CD4-positive, alpha-beta memory T cell (primary cell): Measurements from ENCODE around the gene PRPF40B. TPM values are rescaled to one million over a fixed set of nuclear protein-coding genes. Genes with fewer than 3 reads are reported as not detected.
A peak's percentile ranks its signal among the peaks of the same experiment; 100 is the strongest.

Experiments
- CTCF ChIA-PET: fragments of 350-600 bp; sonication (Branson Sonifier 250); formaldehyde crosslinking; loops from one replicate; lab custom pipeline; 2021; ENCODE audit warnings: inconsistent platforms; ENCODE audit not compliant: partially characterized antibody; lab: Charles Lee
- POLR2A ChIA-PET: fragments of 350-600 bp; sonication (Branson Sonifier 250); formaldehyde crosslinking; loops from one replicate; lab custom pipeline; 2021; ENCODE audit not compliant: partially characterized antibody; lab: Charles Lee
- DNase-seq, 5 donors: peaks; one replicate each; pipeline versions ENCODE4 v3.0.0 to v3.0.0-alpha.2; 2020 to 2022; ENCODE audit warnings: mixed read lengths in 1 of 5
- H3K27ac ChIP-seq: one replicate; pipeline ENCODE4 v1.7.0; 2013; ENCODE audit warnings: low read depth, low read length
- H3K27me3 ChIP-seq: 2 replicates; pipeline ENCODE4 v1.7.0; 2013; ENCODE audit warnings: mild to moderate bottlenecking, low read length, moderate library complexity; ENCODE audit not compliant: insufficient read depth
- H3K36me3 ChIP-seq: 2 replicates; pipeline ENCODE4 v1.7.0; 2013; ENCODE audit warnings: mild to moderate bottlenecking, low read length, moderate library complexity; ENCODE audit not compliant: insufficient read depth
- H3K4me1 ChIP-seq: 2 replicates; pipeline ENCODE4 v1.7.0; 2013; ENCODE audit warnings: mild to moderate bottlenecking, low read length, moderate library complexity; ENCODE audit not compliant: insufficient read depth
- H3K4me3 ChIP-seq, 2 donors: one replicate each; pipeline ENCODE4 v1.7.0; 2013; ENCODE audit warnings: low read length in 2 of 2, mild to moderate bottlenecking in 1 of 2
- H3K9me3 ChIP-seq, 2 donors: one replicate each; pipeline ENCODE4 v1.7.0; 2013; ENCODE audit warnings: low read length in 2 of 2, control low read depth in 1 of 2; ENCODE audit not compliant: control insufficient read depth in 1 of 2
- H3K27ac Mint-ChIP-seq, 7 donors: one replicate each; pipeline ENCODE4 v1.8.0; 2020 to 2021; ENCODE audit warnings: mixed read lengths in 7 of 7, mild to moderate bottlenecking in 6 of 7, inconsistent platforms in 3 of 7, moderate library complexity in 3 of 7
- H3K27me3 Mint-ChIP-seq, 2 donors: one replicate each; pipeline ENCODE4 v1.8.0; 2020 to 2021; ENCODE audit warnings: mixed read lengths in 2 of 2
- H3K36me3 Mint-ChIP-seq, 2 donors: one replicate each; pipeline ENCODE4 v1.8.0; 2020 to 2021; ENCODE audit warnings: mixed read lengths in 2 of 2, inconsistent platforms in 1 of 2, mild to moderate bottlenecking in 1 of 2
- H3K4me1 Mint-ChIP-seq, 4 donors: one replicate each; pipeline ENCODE4 v1.8.0; 2020 to 2021; ENCODE audit warnings: mixed read lengths in 4 of 4, mild to moderate bottlenecking in 1 of 4
- H3K4me3 Mint-ChIP-seq, 8 donors: one replicate each; pipeline ENCODE4 v1.8.0; 2020 to 2021; ENCODE audit warnings: mixed read lengths in 8 of 8, mild to moderate bottlenecking in 7 of 8, moderate library complexity in 6 of 8, inconsistent platforms in 3 of 8
- H3K9me3 Mint-ChIP-seq, 8 donors: one replicate each; pipeline ENCODE4 v1.8.0; 2020 to 2021; ENCODE audit warnings: mixed read lengths in 8 of 8, mild to moderate bottlenecking in 5 of 8, inconsistent platforms in 3 of 8, moderate library complexity in 1 of 8
- intact Hi-C: fragments of 100-400 bp; cut with micrococcal nuclease; formaldehyde crosslinking; loops from one replicate; pipeline ENCODE4 v1.15.1; 2023
- polyA plus RNA-seq, 2 donors: library from polyadenylated mRNA; unstranded; fragments of 300-500 nt; fragmentation: Illumina TruSeq; gene quantifications; one replicate each; pipeline ENCODE4 v1.2.3, GENCODE V29; 2021
- total RNA-seq, 2 experiments: library from RNA; stranded (reverse); gene quantifications; one replicate each; pipeline ENCODE4 v1.2.3, GENCODE V29; 2021

The PRPF40B gene
- total and polyA plus RNA-seq, 4 experiments from 2014 or later = 0.73 to 15.9 (median 9.9) TPM

DNA sequence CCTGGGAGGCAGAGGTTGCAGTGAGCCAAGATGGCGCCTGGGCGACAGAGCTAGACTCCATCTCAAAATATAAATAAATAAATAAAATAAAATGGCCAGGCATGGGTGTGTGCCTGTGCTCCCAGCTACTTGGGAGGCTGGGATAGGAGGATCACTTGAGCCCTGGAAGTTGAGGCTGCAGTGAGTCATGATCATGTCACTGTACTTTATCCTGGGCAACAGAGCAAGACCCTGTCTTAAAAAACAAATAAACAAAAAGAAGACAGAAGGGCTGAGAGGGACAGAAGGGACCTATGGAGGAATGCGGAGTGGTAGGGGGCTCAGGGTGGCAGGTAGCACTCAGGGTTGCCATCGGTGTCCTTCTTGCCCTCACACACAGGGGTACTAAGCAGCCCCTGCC lies 40.8 kb downstream of the PRPF40B start:
- Histone ChIP-seq H3K27me3 (no peaks in the 10 kb centered on the region), H3K27ac (no peak overlapping the region), H3K9me3 (no peaks in the 10 kb centered on the region), H3K4me3 (no peak overlapping the region), H3K36me3 (no peaks in the 10 kb centered on the region), H3K4me1 (peaks cover 54% of the 10 kb centered on the region)
- H3K4me1 Mint-ChIP-seq = peaks cover 62 to 92% (median 75%) of the 10 kb centered on the region in 4 donors
- POLR2A ChIA-PET = interaction anchor here (1.3 to 5.5 kb wide), 9 partner anchors 9 to 164 kb away, joined by 3 to 83 read pairs (median 12); partner anchors contain the start of genes FMNL3, NCKAP5L and PRPF40B
- DNase-seq = no peak
- no peaks in the 10 kb centered on the region for H3K9me3 Mint-ChIP-seq
- no peaks in the 10 kb centered on the region for H3K27me3 Mint-ChIP-seq
- peak overlapping the region in 4 of 8 donors; percentile 5 to 91 (median 35) for H3K4me3 Mint-ChIP-seq
- intact Hi-C loops = no loop called here
- peaks cover 14 to 17% of the 10 kb centered on the region in 2 donors for H3K36me3 Mint-ChIP-seq
- CTCF ChIA-PET = interaction anchor here (2.1 to 7.1 kb wide), 5 partner anchors 10 to 45 kb away, joined by 6 to 55 read pairs (median 24); partner anchors contain the start of gene PRPF40B
- peak overlapping the region; percentile 68 to 99 (median 97) for H3K27ac Mint-ChIP-seq

- Mint-ChIP-seq H3K4me3 (peak overlapping the region in 6 of 8 donors; percentile 5 to 74 (median 46)), H3K9me3 (no peaks in the 10 kb centered on the region), H3K27me3 (no peaks in the 10 kb centered on the region), H3K4me1 (peaks cover 64 to 94% (median 79%) of the 10 kb centered on the region in 4 donors), H3K36me3 (peaks cover 12 to 14% of the 10 kb centered on the region in 2 donors), H3K27ac (peak overlapping the region; percentile 68 to 99 (median 88))
- H3K4me3 ChIP-seq = no peak overlapping the region
- H3K9me3 ChIP-seq = no peaks in the 10 kb centered on the region
- H3K27ac ChIP-seq = no peak overlapping the region
- POLR2A ChIA-PET = interaction anchor here (2.2 to 5.5 kb wide), 4 partner anchors 8 to 163 kb away, joined by 5 to 83 read pairs (median 45); partner anchors contain the start of genes FMNL3 and NCKAP5L
- CTCF ChIA-PET = interaction anchor here (1.2 to 2.8 kb wide), 4 partner anchors 10 to 45 kb away, joined by 3 to 29 read pairs (median 16); no protein-coding TSS in a partner anchor
- no peaks in the 10 kb centered on the region for H3K27me3 ChIP-seq
- peaks cover 59% of the 10 kb centered on the region for H3K4me1 ChIP-seq
- H3K36me3 ChIP-seq = no peaks in the 10 kb centered on the region
- DNase-seq = no peak
- intact Hi-C loops = no loop called here
Measured at GRCh38 chr12:49664591-49665239, 41.4 kb downstream of the PRPF40B start.

DNA sequence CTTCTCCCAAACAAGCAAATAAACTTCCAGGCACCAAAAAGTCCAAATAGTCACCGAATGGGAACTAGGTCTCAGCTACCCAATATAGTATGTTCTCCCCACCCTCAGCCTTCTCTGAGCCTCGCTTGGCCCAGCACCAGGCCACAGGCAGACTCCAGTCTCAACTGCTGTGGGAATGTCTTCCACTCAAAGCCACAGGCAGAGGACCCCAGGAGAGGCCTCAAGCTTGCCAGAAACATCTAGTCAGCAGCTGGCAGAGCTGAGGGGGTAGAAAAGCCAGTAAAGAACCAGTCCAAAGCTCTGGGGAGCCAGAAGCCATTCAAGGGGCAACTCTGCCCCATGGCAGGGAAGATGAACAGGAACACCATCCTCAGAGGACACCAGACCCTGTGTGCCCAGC lies 42.0 kb downstream of the PRPF40B start:
- Histone ChIP-seq H3K4me3 (no peak overlapping the region), H3K27me3 (no peaks in the 10 kb centered on the region), H3K27ac (no peak overlapping the region), H3K36me3 (no peaks in the 10 kb centered on the region), H3K4me1 (peaks cover 65% of the 10 kb centered on the region), H3K9me3 (no peaks in the 10 kb centered on the region)
- H3K9me3 Mint-ChIP-seq = no peaks in the 10 kb centered on the region
- no peak for DNase-seq
- peak overlapping the region in 1 of 8 donors; percentile 74 for H3K4me3 Mint-ChIP-seq
- ChIA-PET CTCF (interaction anchor here (0.7 to 1.2 kb wide), 2 partner anchors 11 to 20 kb away, joined by 3 to 4 read pairs; no protein-coding TSS in a partner anchor), POLR2A (interaction anchor here (0.6 to 4.2 kb wide), 3 partner anchors 40 to 520 kb away, joined by 3 to 58 read pairs (median 5); partner anchors contain the start of genes FMNL3 and NCKAP5L)
- H3K27me3 Mint-ChIP-seq = no peaks in the 10 kb centered on the region
- H3K27ac Mint-ChIP-seq = peak overlapping the region in 5 of 7 donors; percentile 38 to 99 (median 91)
- H3K4me1 Mint-ChIP-seq = peaks cover 67 to 94% (median 84%) of the 10 kb centered on the region in 4 donors
- peaks cover 9% of the 10 kb centered on the region in 2 donors for H3K36me3 Mint-ChIP-seq
- intact Hi-C loops = no loop called here

GRCh38 chr12:49666176-49666575 lies 42.8 kb downstream of the PRPF40B start:
- DNase-seq = no peak
- Mint-ChIP-seq H3K27ac (peak overlapping the region; percentile 7 to 99 (median 52)), H3K4me1 (peaks cover 71 to 97% (median 86%) of the 10 kb centered on the region in 4 donors), H3K9me3 (no peaks in the 10 kb centered on the region), H3K36me3 (peaks cover 7 to 9% of the 10 kb centered on the region in 2 donors), H3K4me3 (peak overlapping the region in 1 of 8 donors; percentile 20), H3K27me3 (no peaks in the 10 kb centered on the region)
- Histone ChIP-seq H3K27me3 (no peaks in the 10 kb centered on the region), H3K36me3 (no peaks in the 10 kb centered on the region), H3K9me3 (no peaks in the 10 kb centered on the region), H3K27ac (no peak overlapping the region), H3K4me3 (no peak overlapping the region), H3K4me1 (peaks cover 65% of the 10 kb centered on the region)
- ChIA-PET POLR2A (interaction anchor here (4.2 kb wide), 1 partner anchor 40 kb away, joined by 58 read pairs; the partner anchor contains the start of gene FMNL3), CTCF (interaction anchor here (1.2 to 1.3 kb wide), 2 partner anchors 21 kb away, joined by 3 to 5 read pairs; no protein-coding TSS in a partner anchor)
- intact Hi-C loops = no loop called here

DNA sequence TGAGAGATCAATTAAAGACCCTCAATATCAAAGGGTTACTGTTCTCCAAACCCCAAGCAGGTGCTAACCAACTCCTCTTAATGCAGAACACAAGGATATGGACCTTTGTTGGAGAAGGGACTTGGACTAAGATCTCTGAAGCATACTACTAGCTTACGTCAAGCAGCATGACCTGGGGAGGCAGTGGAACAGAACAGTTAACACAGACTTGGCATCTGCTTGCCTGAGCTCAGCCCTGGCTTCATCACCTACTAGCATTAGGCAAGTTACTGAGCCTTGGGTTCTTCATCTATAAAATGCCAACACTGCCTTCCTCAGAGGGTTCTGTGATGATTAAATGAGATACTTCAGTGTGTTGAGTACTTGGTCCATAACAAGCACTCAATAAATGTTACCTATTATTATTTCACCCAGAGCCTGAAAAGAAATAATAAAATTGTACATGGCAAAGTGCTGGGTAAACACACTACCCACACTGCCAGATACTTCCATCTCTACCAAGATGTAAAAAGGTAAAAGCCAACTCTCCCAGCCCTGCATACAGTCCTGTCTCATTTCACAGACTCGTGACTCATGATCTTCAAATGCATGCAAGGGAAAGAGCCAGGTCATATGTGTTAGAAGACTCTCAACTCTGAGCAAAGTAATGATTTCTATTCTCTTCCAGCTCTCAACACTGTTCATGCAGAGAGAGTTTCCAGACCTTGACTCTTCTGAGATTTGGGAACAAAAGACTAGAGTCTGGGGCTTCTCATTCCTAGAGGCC lies 44.1 kb downstream of the PRPF40B start:
- H3K27ac Mint-ChIP-seq = peak overlapping the region; percentile 70 to 94 (median 83)
- intact Hi-C loops = no loop called here
- DNase-seq = no peak

DNA sequence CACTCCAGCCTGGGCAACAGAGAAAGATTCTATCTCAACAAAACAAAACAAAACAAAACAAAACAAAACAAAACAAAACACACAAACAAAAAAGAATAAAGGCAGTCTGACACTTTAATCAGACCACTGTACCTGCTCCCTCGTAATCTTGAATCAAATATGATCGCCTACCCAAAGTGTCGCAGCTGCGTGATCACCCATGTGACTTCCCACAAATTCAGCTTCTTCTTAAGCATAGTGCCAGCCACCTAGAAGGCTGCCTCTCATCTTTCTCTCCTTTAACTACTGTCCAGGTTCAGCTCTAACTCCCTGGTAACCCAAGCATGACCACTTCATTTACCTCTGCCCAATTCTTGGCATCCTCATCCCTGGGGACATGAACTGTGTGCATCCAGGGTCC lies 46.4 kb downstream of the PRPF40B start:
- H3K4me3 ChIP-seq = no peak overlapping the region
- H3K27ac Mint-ChIP-seq = peak overlapping the region; percentile 92 to 99 (median 97)
- H3K4me1 Mint-ChIP-seq = peaks cover 74 to 97% (median 86%) of the 10 kb centered on the region in 4 donors
- H3K9me3 ChIP-seq = no peaks in the 10 kb centered on the region
- peak overlapping the region; percentile 80 for H3K27ac ChIP-seq
- intact Hi-C loops = loop anchor here (2.0 kb wide), 1 partner anchor 25 kb away; no protein-coding TSS in a partner anchor
- peaks cover 65% of the 10 kb centered on the region for H3K4me1 ChIP-seq
- H3K4me3 Mint-ChIP-seq = peak overlapping the region in 6 of 8 donors; percentile 1 to 86 (median 34)
- POLR2A ChIA-PET = interaction anchor here (1.0 to 7.3 kb wide), 6 partner anchors 8 to 36 kb away, joined by 4 to 83 read pairs (median 6); partner anchors contain the start of gene FMNL3
- H3K36me3 Mint-ChIP-seq = peaks cover 0 to 7% of the 10 kb centered on the region in 2 donors
- H3K27me3 ChIP-seq = no peaks in the 10 kb centered on the region
- CTCF ChIA-PET = interaction anchor here (0.9 to 7.0 kb wide), 9 partner anchors 7 to 276 kb away, joined by 3 to 69 read pairs (median 12); partner anchors contain the start of genes FMNL3 and TMBIM6
- no peaks in the 10 kb centered on the region for H3K36me3 ChIP-seq
- no peaks in the 10 kb centered on the region for H3K27me3 Mint-ChIP-seq
- H3K9me3 Mint-ChIP-seq = no peaks in the 10 kb centered on the region
- DNase-seq = no peak

More for the DNA sequence above, 44.1 kb downstream of the PRPF40B start:
- Histone ChIP-seq H3K4me1 (peaks cover 65% of the 10 kb centered on the region), H3K36me3 (no peaks in the 10 kb centered on the region), H3K9me3 (no peaks in the 10 kb centered on the region), H3K27ac (no peak overlapping the region), H3K27me3 (no peaks in the 10 kb centered on the region), H3K4me3 (no peak overlapping the region)
- H3K4me3 Mint-ChIP-seq = peak overlapping the region in 2 of 8 donors; percentile 52 to 68
- peaks cover 69 to 97% (median 86%) of the 10 kb centered on the region in 4 donors for H3K4me1 Mint-ChIP-seq
- ChIA-PET CTCF (interaction anchor here (1.3 kb wide), 3 partner anchors 22 to 41 kb away, joined by 4 to 7 read pairs (median 5); no protein-coding TSS in a partner anchor), POLR2A (interaction anchor here (0.6 to 1.0 kb wide), 2 partner anchors 19 to 22 kb away, joined by 3 to 4 read pairs; no protein-coding TSS in a partner anchor)
- no peaks in the 10 kb centered on the region for H3K27me3 Mint-ChIP-seq
- no peaks in the 10 kb centered on the region for H3K9me3 Mint-ChIP-seq
- peaks cover 0 to 7% of the 10 kb centered on the region in 2 donors for H3K36me3 Mint-ChIP-seq
